Activated T-cell treated with anti-CD3 and anti-CD28 coated beads, Interleukin-2, amount 50 U/mL, for 24 hours (primary cell): ENCODE results near the gene TCEAL8.

Experiments
- DNase-seq: peaks from one replicate; pipeline ENCODE4 v3.0.0-alpha.2; 2020
- H3K27ac Mint-ChIP-seq: 2 replicates; pipeline ENCODE4 v1.8.0; 2020; ENCODE audit warnings: mild to moderate bottlenecking, mixed read lengths
- H3K27me3 Mint-ChIP-seq: 2 replicates; pipeline ENCODE4 v1.8.0; 2020; ENCODE audit warnings: mixed read lengths
- H3K36me3 Mint-ChIP-seq: 2 replicates; pipeline ENCODE4 v1.8.0; 2020; ENCODE audit warnings: low read depth, mixed read lengths
- H3K4me1 Mint-ChIP-seq: 2 replicates; pipeline ENCODE4 v1.8.0; 2020; ENCODE audit warnings: low read depth, mixed read lengths
- H3K4me3 Mint-ChIP-seq: 2 replicates; pipeline ENCODE4 v1.8.0; 2020; ENCODE audit warnings: mild to moderate bottlenecking, moderate library complexity, mixed read lengths
- H3K9me3 Mint-ChIP-seq: 2 replicates; pipeline ENCODE4 v1.8.0; 2020; ENCODE audit warnings: mixed read lengths

TCEAL8 gene

GRCh38 chrX:103254921-103255493 lies at the start of gene TCEAL8:
TSS of gene TCEAL8 (minus strand) at chrX:103255155. CDS start at chrX:103253979, 1,176 bp downstream.
- Mint-ChIP-seq H3K9me3 (no peaks in the 10 kb centered on the region), H3K27me3 (peaks cover 17% of the 10 kb centered on the region), H3K27ac (peak within 1 kb of the TSS; percentile 93), H3K4me3 (peak within 1 kb of the TSS; percentile 89), H3K4me1 (peaks cover 18% of the 10 kb centered on the region), H3K36me3 (peaks cover 21% of the 10 kb centered on the region)
- DNase-seq: peak; percentile 67

GRCh38 chrX:103304705-103305104 lies 49.8 kb upstream of the TCEAL8 start:
- Mint-ChIP-seq H3K4me3 (no peak overlapping the region), H3K36me3 (peaks cover 1% of the 10 kb centered on the region), H3K9me3 (peaks cover 2% of the 10 kb centered on the region), H3K4me1 (peaks cover 6% of the 10 kb centered on the region), H3K27ac (no peak overlapping the region), H3K27me3 (peaks cover 31% of the 10 kb centered on the region)
- no peak for DNase-seq

GRCh38 chrX:103293118-103293517 lies 38.2 kb upstream of the TCEAL8 start:
- H3K4me3 Mint-ChIP-seq: no peak overlapping the region
- no peaks in the 10 kb centered on the region for H3K9me3 Mint-ChIP-seq
- H3K4me1 Mint-ChIP-seq: no peaks in the 10 kb centered on the region
- no peak for DNase-seq
- no peaks in the 10 kb centered on the region for H3K36me3 Mint-ChIP-seq
- peaks cover 33% of the 10 kb centered on the region for H3K27me3 Mint-ChIP-seq
- H3K27ac Mint-ChIP-seq: no peak overlapping the region

GRCh38 chrX:103279624-103280023 lies 24.7 kb upstream of the TCEAL8 start:
- H3K4me3 Mint-ChIP-seq: no peak overlapping the region
- H3K36me3 Mint-ChIP-seq: no peaks in the 10 kb centered on the region
- peaks cover 73% of the 10 kb centered on the region for H3K27me3 Mint-ChIP-seq
- peaks cover 6% of the 10 kb centered on the region for H3K4me1 Mint-ChIP-seq
- H3K27ac Mint-ChIP-seq: no peak overlapping the region
- H3K9me3 Mint-ChIP-seq: no peaks in the 10 kb centered on the region
- no peak for DNase-seq

- Mint-ChIP-seq H3K27ac (no peak within 1 kb of the TSS), H3K9me3 (no peaks in the 10 kb centered on the region), H3K36me3 (no peaks in the 10 kb centered on the region), H3K4me3 (peak within 1 kb of the TSS; percentile 39), H3K4me1 (peaks cover 6% of the 10 kb centered on the region), H3K27me3 (peaks cover 70% of the 10 kb centered on the region)
- no peak for DNase-seq
Measured at GRCh38 chrX:103276581-103277002, 21.6 kb upstream of the TCEAL8 start, which contains the start of gene TCEAL5. TSS of gene TCEAL5 (minus strand) at chrX:103276750. CDS start at chrX:103274563, 2,187 bp downstream.

GRCh38 chrX:103275947-103276567 lies 21.1 kb upstream of the TCEAL8 start:
- H3K4me3 Mint-ChIP-seq: peak overlapping the region; percentile 39
- H3K27ac Mint-ChIP-seq: no peak overlapping the region
- H3K9me3 Mint-ChIP-seq: no peaks in the 10 kb centered on the region
- no peaks in the 10 kb centered on the region for H3K36me3 Mint-ChIP-seq
- peaks cover 70% of the 10 kb centered on the region for H3K27me3 Mint-ChIP-seq
- no peak for DNase-seq
- peaks cover 6% of the 10 kb centered on the region for H3K4me1 Mint-ChIP-seq

- no peak for DNase-seq
- H3K4me3 Mint-ChIP-seq: no peak overlapping the region
- H3K36me3 Mint-ChIP-seq: no peaks in the 10 kb centered on the region
- H3K4me1 Mint-ChIP-seq: peaks cover 6% of the 10 kb centered on the region
- H3K27me3 Mint-ChIP-seq: peaks cover 69% of the 10 kb centered on the region
- H3K27ac Mint-ChIP-seq: no peak overlapping the region
- no peaks in the 10 kb centered on the region for H3K9me3 Mint-ChIP-seq
Measured at GRCh38 chrX:103274284-103274683, 19.3 kb upstream of the TCEAL8 start.

GRCh38 chrX:103258275-103258674 lies 3.3 kb upstream of the TCEAL8 start:
- H3K27ac Mint-ChIP-seq: no peak overlapping the region
- no peak overlapping the region for H3K4me3 Mint-ChIP-seq
- H3K4me1 Mint-ChIP-seq: peaks cover 14% of the 10 kb centered on the region
- peaks cover 30% of the 10 kb centered on the region for H3K27me3 Mint-ChIP-seq
- DNase-seq: no peak
- H3K9me3 Mint-ChIP-seq: no peaks in the 10 kb centered on the region
- peaks cover 16% of the 10 kb centered on the region for H3K36me3 Mint-ChIP-seq

- no peak overlapping the region for H3K27ac Mint-ChIP-seq
- H3K27me3 Mint-ChIP-seq: peaks cover 20% of the 10 kb centered on the region
- H3K9me3 Mint-ChIP-seq: no peaks in the 10 kb centered on the region
- H3K36me3 Mint-ChIP-seq: peaks cover 21% of the 10 kb centered on the region
- H3K4me1 Mint-ChIP-seq: peaks cover 18% of the 10 kb centered on the region
- no peak overlapping the region for H3K4me3 Mint-ChIP-seq
- no peak for DNase-seq
Measured at GRCh38 chrX:103256651-103257050, 1.7 kb upstream of the TCEAL8 start.

GRCh38 chrX:103254171-103254824 lies 657 bp downstream of the TCEAL8 start:
- peaks cover 21% of the 10 kb centered on the region for H3K36me3 Mint-ChIP-seq
- peak; percentile 53 for DNase-seq
- peaks cover 18% of the 10 kb centered on the region for H3K4me1 Mint-ChIP-seq
- H3K27me3 Mint-ChIP-seq: peaks cover 17% of the 10 kb centered on the region
- H3K27ac Mint-ChIP-seq: peak overlapping the region; percentile 93
- H3K9me3 Mint-ChIP-seq: no peaks in the 10 kb centered on the region
- H3K4me3 Mint-ChIP-seq: peak overlapping the region; percentile 89

- Mint-ChIP-seq H3K9me3 (no peaks in the 10 kb centered on the region), H3K36me3 (peaks cover 21% of the 10 kb centered on the region), H3K27me3 (peaks cover 17% of the 10 kb centered on the region), H3K4me3 (peak overlapping the region; percentile 89), H3K4me1 (peaks cover 18% of the 10 kb centered on the region), H3K27ac (peak overlapping the region; percentile 93)
- DNase-seq: no peak
Measured at GRCh38 chrX:103253608-103254007, 1.3 kb downstream of the TCEAL8 start.

GRCh38 chrX:103250977-103251376 lies 4.0 kb downstream of the TCEAL8 start:
- no peaks in the 10 kb centered on the region for H3K9me3 Mint-ChIP-seq

GRCh38 chrX:103249805-103250204 lies 5.2 kb downstream of the TCEAL8 start:
- peaks cover 14% of the 10 kb centered on the region for H3K27me3 Mint-ChIP-seq
- no peak overlapping the region for H3K4me3 Mint-ChIP-seq
- H3K36me3 Mint-ChIP-seq: peaks cover 18% of the 10 kb centered on the region
- no peak for DNase-seq
- H3K4me1 Mint-ChIP-seq: peaks cover 12% of the 10 kb centered on the region
- H3K9me3 Mint-ChIP-seq: no peaks in the 10 kb centered on the region
- H3K27ac Mint-ChIP-seq: no peak overlapping the region

More at GRCh38 chrX:103250977-103251376, 4.0 kb downstream of the TCEAL8 start:
- Mint-ChIP-seq H3K4me3 (no peak overlapping the region), H3K36me3 (peaks cover 21% of the 10 kb centered on the region), H3K27ac (no peak overlapping the region), H3K4me1 (peaks cover 18% of the 10 kb centered on the region), H3K27me3 (peaks cover 20% of the 10 kb centered on the region)
- no peak for DNase-seq

- peaks cover 5% of the 10 kb centered on the region for H3K27me3 Mint-ChIP-seq
- H3K27ac Mint-ChIP-seq: no peak overlapping the region
- H3K36me3 Mint-ChIP-seq: peaks cover 7% of the 10 kb centered on the region
- H3K4me3 Mint-ChIP-seq: no peak overlapping the region
- DNase-seq: no peak
- H3K4me1 Mint-ChIP-seq: peaks cover 6% of the 10 kb centered on the region
- no peaks in the 10 kb centered on the region for H3K9me3 Mint-ChIP-seq
Measured at GRCh38 chrX:103248553-103248952, 6.4 kb downstream of the TCEAL8 start.

- no peak for DNase-seq
- H3K27me3 Mint-ChIP-seq: peaks cover 25% of the 10 kb centered on the region
Measured at GRCh38 chrX:103240155-103240554, 14.8 kb downstream of the TCEAL8 start.

More at GRCh38 chrX:103240155-103240554, 14.8 kb downstream of the TCEAL8 start:
- H3K4me3 Mint-ChIP-seq: no peak overlapping the region
- no peak overlapping the region for H3K27ac Mint-ChIP-seq
- no peaks in the 10 kb centered on the region for H3K4me1 Mint-ChIP-seq
- H3K36me3 Mint-ChIP-seq: no peaks in the 10 kb centered on the region
- H3K9me3 Mint-ChIP-seq: no peaks in the 10 kb centered on the region
